HEK293 (cell line): Measurements from ENCODE around the gene VASP.

Source experiments
- CTCF ChIP-seq: fragments of 450-650 bp; formaldehyde crosslinking; IDR thresholded peaks from 2 replicates; pipeline ENCODE4 v1.5.1; 2016; ENCODE audit warnings: missing biosample characterization, missing genetic modification characterization
- IKZF3 ChIP-seq: fragments of 450-650 bp; IDR thresholded peaks from 2 replicates; pipeline ENCODE4 v1.5.0; 2018; ENCODE audit warnings: missing biosample characterization, mild to moderate bottlenecking, missing genetic modification characterization, moderate library complexity
- KLF16 ChIP-seq: fragments of 450-650 bp; formaldehyde crosslinking; IDR thresholded peaks from 2 replicates; pipeline ENCODE4 v1.5.1; 2017; ENCODE audit warnings: missing biosample characterization, missing genetic modification characterization
- KLF17 ChIP-seq: fragments of 450-650 bp; formaldehyde crosslinking; IDR thresholded peaks from 2 replicates; pipeline ENCODE4 v1.5.1; 2016; ENCODE audit warnings: missing biosample characterization, missing genetic modification characterization
- KLF9 ChIP-seq: fragments of 450-650 bp; formaldehyde crosslinking; IDR thresholded peaks from 2 replicates; pipeline ENCODE4 v1.5.1; 2016; ENCODE audit warnings: missing biosample characterization, missing genetic modification characterization, low read depth
- PATZ1 ChIP-seq: fragments of 450-650 bp; formaldehyde crosslinking; IDR thresholded peaks from 2 replicates; pipeline ENCODE4 v1.5.1; 2016; ENCODE audit warnings: missing biosample characterization, missing genetic modification characterization
- SP2 ChIP-seq: fragments of 450-650 bp; formaldehyde crosslinking; IDR thresholded peaks from 2 replicates; pipeline ENCODE4 v1.5.1; 2016; ENCODE audit warnings: missing biosample characterization, missing genetic modification characterization
- WT1 ChIP-seq: fragments of 450-650 bp; formaldehyde crosslinking; IDR thresholded peaks from 2 replicates; pipeline ENCODE4 v1.5.1; 2016; ENCODE audit warnings: missing biosample characterization, missing genetic modification characterization
- ZBTB10 ChIP-seq: fragments of 450-650 bp; formaldehyde crosslinking; IDR thresholded peaks from 2 replicates; pipeline ENCODE4 v1.5.1; 2016; ENCODE audit warnings: missing biosample characterization, missing genetic modification characterization
- ZBTB44 ChIP-seq: fragments of 450-650 bp; IDR thresholded peaks from 2 replicates; pipeline ENCODE4 v1.5.1; 2018; ENCODE audit warnings: missing biosample characterization, mild to moderate bottlenecking, missing genetic modification characterization
- ZBTB8A ChIP-seq: fragments of 450-650 bp; formaldehyde crosslinking; IDR thresholded peaks from 2 replicates; pipeline ENCODE4 v1.5.1; 2016; ENCODE audit warnings: missing biosample characterization, missing genetic modification characterization
- ZFHX2 ChIP-seq: fragments of 450-650 bp; formaldehyde crosslinking; conservative IDR thresholded peaks from 2 replicates; pipeline ENCODE4 v1.5.1; 2016; ENCODE audit warnings: missing biosample characterization, missing genetic modification characterization
- ZNF341 ChIP-seq: fragments of 450-650 bp; formaldehyde crosslinking; IDR thresholded peaks from 2 replicates; pipeline ENCODE4; 2016; ENCODE audit warnings: low read depth, missing biosample characterization, missing genetic modification characterization
- ZNF366 ChIP-seq: fragments of 450-650 bp; formaldehyde crosslinking; conservative IDR thresholded peaks from 2 replicates; pipeline ENCODE4 v1.5.1; 2016; ENCODE audit warnings: missing biosample characterization, missing genetic modification characterization
- ZNF394 ChIP-seq: fragments of 450-650 bp; formaldehyde crosslinking; IDR thresholded peaks from 2 replicates; pipeline ENCODE4 v1.5.1; 2016; ENCODE audit warnings: missing biosample characterization, missing genetic modification characterization, mild to moderate bottlenecking, moderate library complexity, borderline replicate concordance
- ZNF398 ChIP-seq: fragments of 450-650 bp; formaldehyde crosslinking; IDR thresholded peaks from 2 replicates; pipeline ENCODE4 v1.5.1; 2017; ENCODE audit warnings: missing biosample characterization, missing genetic modification characterization
- ZNF510 ChIP-seq: fragments of 450-650 bp; formaldehyde crosslinking; IDR thresholded peaks from 2 replicates; pipeline ENCODE4 v1.5.1; 2018; ENCODE audit warnings: mild to moderate bottlenecking, missing genetic modification characterization, missing biosample characterization; ENCODE audit not compliant: insufficient replicate concordance
- ZNF610 ChIP-seq: fragments of 450-650 bp; formaldehyde crosslinking; IDR thresholded peaks from 2 replicates; pipeline ENCODE4 v1.5.1; 2016; ENCODE audit warnings: missing biosample characterization, missing genetic modification characterization, borderline replicate concordance
- ZNF76 ChIP-seq: fragments of 450-650 bp; formaldehyde crosslinking; IDR thresholded peaks from 2 replicates; pipeline ENCODE4; 2016; ENCODE audit warnings: low read depth, missing biosample characterization, missing genetic modification characterization, borderline replicate concordance
- TF ChIP-seq, protein P1 (sequence below): fragments of 450-650 bp; formaldehyde crosslinking; conservative IDR thresholded peaks from 2 replicates; pipeline ENCODE4 v1.5.1; 2016; ENCODE audit warnings: low read depth, missing biosample characterization, missing genetic modification characterization

The VASP gene

DNA sequence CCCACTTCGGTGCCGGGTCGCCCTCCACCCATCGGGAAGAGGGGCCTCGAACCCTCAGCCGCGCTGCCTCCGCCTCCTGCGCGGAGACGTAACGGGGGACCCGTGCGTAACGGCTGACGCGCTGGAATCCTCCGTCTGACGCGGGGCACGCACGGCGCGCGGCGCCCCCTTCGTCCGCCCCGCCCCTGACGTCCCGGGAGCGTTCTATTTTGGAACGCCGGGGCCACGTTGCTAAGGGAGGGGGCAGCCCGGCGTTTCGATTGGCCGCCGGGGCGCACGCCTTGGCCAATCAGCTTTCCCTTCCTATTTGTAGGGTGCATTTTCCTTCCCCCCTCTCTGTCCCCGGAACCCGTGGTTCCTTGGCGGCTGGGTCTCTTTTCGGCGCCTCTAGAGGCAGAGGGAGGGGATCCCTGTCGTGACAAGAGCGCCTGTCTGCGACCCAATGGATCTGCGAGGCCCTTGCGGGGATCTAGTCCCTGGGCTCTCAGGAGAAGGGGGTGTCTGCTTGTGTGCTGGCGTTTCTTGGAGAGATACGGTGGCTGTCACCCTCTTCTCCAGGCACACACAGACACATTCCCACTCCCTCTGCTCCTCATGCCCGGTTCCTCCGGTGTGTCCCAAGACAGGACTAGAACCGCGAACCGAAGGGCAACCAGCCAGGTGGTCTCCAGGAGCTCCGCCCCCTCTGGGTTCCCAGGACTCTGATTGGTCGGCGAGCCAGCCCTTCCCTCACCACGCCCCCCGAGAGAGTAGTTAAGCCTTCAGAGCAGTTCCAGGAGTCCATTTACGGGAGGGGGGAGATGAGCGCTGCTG, 37.9 kb upstream of the VASP start (continued):
- TF ChIP-seq, protein P1, sequence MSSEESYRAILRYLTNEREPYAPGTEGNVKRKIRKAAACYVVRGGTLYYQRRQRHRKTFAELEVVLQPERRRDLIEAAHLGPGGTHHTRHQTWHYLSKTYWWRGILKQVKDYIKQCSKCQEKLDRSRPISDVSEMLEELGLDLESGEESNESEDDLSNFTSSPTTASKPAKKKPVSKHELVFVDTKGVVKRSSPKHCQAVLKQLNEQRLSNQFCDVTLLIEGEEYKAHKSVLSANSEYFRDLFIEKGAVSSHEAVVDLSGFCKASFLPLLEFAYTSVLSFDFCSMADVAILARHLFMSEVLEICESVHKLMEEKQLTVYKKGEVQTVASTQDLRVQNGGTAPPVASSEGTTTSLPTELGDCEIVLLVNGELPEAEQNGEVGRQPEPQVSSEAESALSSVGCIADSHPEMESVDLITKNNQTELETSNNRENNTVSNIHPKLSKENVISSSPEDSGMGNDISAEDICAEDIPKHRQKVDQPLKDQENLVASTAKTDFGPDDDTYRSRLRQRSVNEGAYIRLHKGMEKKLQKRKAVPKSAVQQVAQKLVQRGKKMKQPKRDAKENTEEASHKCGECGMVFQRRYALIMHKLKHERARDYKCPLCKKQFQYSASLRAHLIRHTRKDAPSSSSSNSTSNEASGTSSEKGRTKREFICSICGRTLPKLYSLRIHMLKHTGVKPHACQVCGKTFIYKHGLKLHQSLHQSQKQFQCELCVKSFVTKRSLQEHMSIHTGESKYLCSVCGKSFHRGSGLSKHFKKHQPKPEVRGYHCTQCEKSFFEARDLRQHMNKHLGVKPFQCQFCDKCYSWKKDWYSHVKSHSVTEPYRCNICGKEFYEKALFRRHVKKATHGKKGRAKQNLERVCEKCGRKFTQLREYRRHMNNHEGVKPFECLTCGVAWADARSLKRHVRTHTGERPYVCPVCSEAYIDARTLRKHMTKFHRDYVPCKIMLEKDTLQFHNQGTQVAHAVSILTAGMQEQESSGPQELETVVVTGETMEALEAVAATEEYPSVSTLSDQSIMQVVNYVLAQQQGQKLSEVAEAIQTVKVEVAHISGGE (tag by site-specific recombination): peak; percentile 35
- TF ChIP-seq ZNF610 (tag by site-specific recombination) (no peak), ZNF398 (0 out of 2 replicates have a peak, but pooled peaks have one; percentile 6), ZFHX2 (tag by site-specific recombination) (peak; percentile 63), KLF17 (tag by site-specific recombination) (peak; percentile 35; the same call in 1 of the 2 replicates), ZNF76 (tag by site-specific recombination) (0 out of 2 replicates have a peak, but pooled peaks have one; percentile 48), PATZ1 (tag by site-specific recombination) (peak; percentile 98), ZBTB8A (tag by site-specific recombination) (peak; percentile 59), IKZF3 (peak; percentile 32; the same call in 1 of the 2 replicates), ZNF510 (tag by site-specific recombination) (no peak), ZNF394 (tag by site-specific recombination) (no peak), KLF16 (peak; percentile 84), ZBTB10 (peak; percentile 97), WT1 (0 out of 2 replicates have a peak, but pooled peaks have one; percentile 14), ZNF341 (tag by site-specific recombination) (peak; percentile 96), KLF9 (tag by site-specific recombination) (peak; percentile 83), CTCF (tag by site-specific recombination) (peak; percentile 6; the same call in 1 of the 2 replicates), ZNF366 (tag by site-specific recombination) (no peak), SP2 (peak; percentile 86), ZBTB44 (tag by site-specific recombination) (0 out of 2 replicates have a peak, but pooled peaks have one; percentile 0)
